K562 (cell line): Measurements from ENCODE around the gene RRAS. TPM values are rescaled to one million over a fixed set of nuclear protein-coding genes. Genes with fewer than 3 reads are reported as not detected.

Experiments used
- ATF2 ChIP-seq: sonication (generic); formaldehyde crosslinking; IDR thresholded peaks from 2 replicates; pipeline ENCODE4 v1.8.1; 2022; ENCODE audit warnings: missing genetic modification reagents
- CCNT2 ChIP-seq: IDR thresholded peaks from 2 replicates; pipeline ENCODE4 v1.6.1; 2011; ENCODE audit warnings: borderline replicate concordance, low read depth, mild to moderate bottlenecking, moderate library complexity, mixed read lengths, low read length; ENCODE audit not compliant: insufficient read length; ENCODE audit errors: extremely low read depth
- CXXC5 ChIP-seq: fragments of 250-450 bp; sonication (Bioruptor Pico); IDR thresholded peaks from 2 replicates; pipeline ENCODE4 v1.8.0; 2022; ENCODE audit warnings: inconsistent platforms, mild to moderate bottlenecking, moderate library complexity
- ELK1 ChIP-seq: sonication (generic); formaldehyde crosslinking; IDR thresholded peaks from 2 replicates; pipeline ENCODE4 v1.8.1; 2022; ENCODE audit warnings: missing genetic modification reagents
- GABPA ChIP-seq: fragments of 200-800 bp; sonication (Bioruptor generic); conservative IDR thresholded peaks from 2 replicates; pipeline ENCODE4 v1.6.1; 2016; ENCODE audit warnings: low read depth, missing genetic modification characterization, missing compliant biosample characterization
- HMG20B ChIP-seq: fragments of 250-450 bp; sonication (Bioruptor Pico); IDR thresholded peaks from 2 replicates; pipeline ENCODE4 v1.5.0; 2021; ENCODE audit warnings: mild to moderate bottlenecking
- KDM5B ChIP-seq: fragments of 200-600 bp; sonication (generic); IDR thresholded peaks from 2 replicates; pipeline ENCODE4 v1.6.1; 2012; ENCODE audit warnings: low read depth, mild to moderate bottlenecking, moderate library complexity, low read length, control low read depth, inconsistent platforms; ENCODE audit not compliant: insufficient replicate concordance
- LCOR ChIP-seq: sonication (generic); formaldehyde crosslinking; IDR thresholded peaks from 2 replicates; pipeline ENCODE4 v1.8.0; 2022; ENCODE audit warnings: mild to moderate bottlenecking, missing genetic modification reagents
- MAX ChIP-seq: sonication (generic); formaldehyde crosslinking; IDR thresholded peaks from 2 replicates; pipeline ENCODE4 v1.9.0; 2022; ENCODE audit warnings: mild to moderate bottlenecking, missing genetic modification reagents
- MCM2 ChIP-seq: fragments of 450-650 bp; IDR thresholded peaks from 2 replicates; pipeline ENCODE4 v1.6.1; 2017; ENCODE audit warnings: low read depth, mild to moderate bottlenecking
- NKRF ChIP-seq: fragments of 450-650 bp; IDR thresholded peaks from 2 replicates; pipeline ENCODE4 v1.6.1; 2016; ENCODE audit warnings: borderline replicate concordance
- PHF21A ChIP-seq: fragments of 450-650 bp; IDR thresholded peaks from 2 replicates; pipeline ENCODE4 v1.6.1; 2017; ENCODE audit warnings: low read depth, borderline replicate concordance
- TAL1 ChIP-seq: fragments of 450-650 bp; IDR thresholded peaks from 2 replicates; pipeline ENCODE4 v1.6.1; 2016; ENCODE audit warnings: mild to moderate bottlenecking
- ZBTB2 ChIP-seq: fragments of 450-650 bp; IDR thresholded peaks from 2 replicates; pipeline ENCODE4 v1.6.1; 2016; ENCODE audit warnings: antibody characterized with exemption
- ZBTB7A ChIP-seq: IDR thresholded peaks from 2 replicates; pipeline ENCODE4 v1.6.1; 2011; ENCODE audit warnings: low read depth, mild to moderate bottlenecking, low read length, moderate library complexity, borderline replicate concordance; ENCODE audit not compliant: control insufficient read depth
- ZNF175 ChIP-seq: fragments of 200-800 bp; sonication (Bioruptor generic); IDR thresholded peaks from 2 replicates; pipeline ENCODE4 v1.6.1; 2016; ENCODE audit warnings: low read depth, mild to moderate bottlenecking, missing genetic modification characterization, missing compliant biosample characterization
- ZNF224 ChIP-seq: sonication (generic); formaldehyde crosslinking; IDR thresholded peaks from 2 replicates; pipeline ENCODE4 v1.8.0; 2022; ENCODE audit warnings: mild to moderate bottlenecking, missing genetic modification reagents
- ZNF316 ChIP-seq: fragments of 450-650 bp; IDR thresholded peaks from 2 replicates; pipeline ENCODE4 v1.6.1; 2016
- ZNF384 ChIP-seq: IDR thresholded peaks from 2 replicates; pipeline ENCODE4 v1.6.1; 2012; ENCODE audit warnings: low read depth, low read length, improper control_type of control experiment
- ZNF436 ChIP-seq: fragments of 250-450, 450-650 bp; sonication (Bioruptor Pico); formaldehyde crosslinking; IDR thresholded peaks from 2 replicates; pipeline ENCODE4 v1.7.0; 2020; ENCODE audit warnings: mild to moderate bottlenecking
- ZNF695 ChIP-seq: fragments of 450-650 bp; formaldehyde crosslinking; IDR thresholded peaks from 2 replicates; pipeline ENCODE4 v1.4.0; 2020; ENCODE audit warnings: mild to moderate bottlenecking, moderate library complexity
- polyA plus RNA-seq, 8 experiments: library from polyadenylated mRNA; depleted of rRNA in 4 of 8; stranded (reverse) in 5 of 8; unstranded in 3 of 8; fragments of >200 nt; fragmentation: Nextera tagmentation in 2 of 8; fragmentation: Illumina TruSeq in 1 of 8; extraction: Ambion mirVana in 2 of 8; extraction: Trizol in 1 of 8; gene quantifications; 2 replicates each; pipeline versions ENCODE4 v1.2.1 to v1.2.3, GENCODE V29; 2011 to 2014; ENCODE audit warnings: inconsistent platforms in 1 of 8, missing spikeins in 1 of 8
- total RNA-seq, 7 experiments: library from RNA; depleted of rRNA in 6 of 7; stranded (reverse); fragments of >200 nt in 6 of 7; fragmentation: Illumina TruSeq in 2 of 7; extraction: Trizol in 2 of 7; gene quantifications; 2 replicates each; pipeline versions ENCODE4 v1.2.1 to v1.2.3, GENCODE V29; 2011 to 2021; ENCODE audit warnings: low replicate concordance in 1 of 7

Gene RRAS
- total and polyA plus RNA-seq, 9 of the 15 experiments (the other 6 are each of a cell fraction or from before 2014, with no cell fraction given) = 0.70 to 17.3 (median 8.2) TPM

- TF ChIP-seq ELK1 (CRISPR knock-in tag) (no peak), GABPA (tag) (peak; percentile 96), ZNF436 (no peak), ZNF224 (CRISPR knock-in tag) (no peak), MAX (peak; percentile 81), TAL1 (no peak), ZNF316 (no peak), PHF21A (no peak), ZNF695 (CRISPR knock-in tag) (no peak), ZBTB7A (no peak), KDM5B (peak; percentile 74), ZNF175 (CRISPR knock-in tag) (no peak; the same call in 1 of the 2 replicates), HMG20B (CRISPR knock-in tag) (no peak), ATF2 (CRISPR knock-in tag) (peak; percentile 59; the same call in 1 of the 2 replicates), MCM2 (no peak), NKRF (no peak), CXXC5 (CRISPR knock-in tag) (peak; percentile 100), ZNF384 (no peak), CCNT2 (peak; percentile 90), LCOR (CRISPR knock-in tag) (no peak), ZBTB2 (0 out of 2 replicates have a peak, but pooled peaks have one; percentile 34)
Measured at GRCh38 chr19:49641688-49642491, 1.9 kb upstream of the RRAS start, which contains the start of gene SCAF1 (continued).
